ENCODE data around the gene ATF7IP. TPM values are rescaled to one million over a fixed set of nuclear protein-coding genes. Genes with fewer than 3 reads are reported as not detected.
"Not testable (repeated sequence)": the region's sequence is repeated elsewhere in the genome, so short reads cannot be mapped to it uniquely, and the experiment has no call there.

Gene ATF7IP
- total and polyA plus RNA-seq, 3 donors from 2014 or later: 71.0 to 84.6 (median 77.1) TPM

DNA sequence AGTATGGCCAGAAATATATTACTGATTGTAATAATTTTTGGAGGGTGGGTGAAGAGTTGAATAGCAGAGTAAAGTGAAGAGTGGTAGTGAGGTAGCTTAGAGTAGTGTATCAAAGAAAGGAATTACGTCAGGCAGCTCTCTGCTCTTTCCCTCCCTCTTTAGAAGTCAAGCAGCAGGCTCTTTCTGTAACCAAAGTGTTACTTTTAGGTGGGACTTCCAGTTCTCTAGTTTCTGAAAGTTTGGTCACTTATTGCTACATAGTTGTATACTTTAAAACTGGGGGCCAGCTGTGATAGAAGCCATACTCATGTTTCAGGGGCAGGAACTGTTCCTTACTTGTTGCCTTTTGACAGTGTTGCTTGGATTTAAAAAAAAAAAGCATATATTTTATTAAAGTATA, 30.6 kb downstream of the ATF7IP start:
- peak overlapping the region; percentile 64 to 69 for H3K27ac ChIP-seq
- intact Hi-C loops (cut with DNase I; ENCODE audit: low total_unique reads): no loop called here
- H3K4me3 ChIP-seq: no peak overlapping the region
- peak; percentile 52 for DNase-seq
- no peaks in the 10 kb centered on the region for H3K27me3 ChIP-seq
- H3K36me3 ChIP-seq (ENCODE audit: low read depth, missing control alignments): no peaks in the 10 kb centered on the region
- 31 to 47% methylated on average over 1 of the region's 1 CpG for WGBS, 2 donors
- TF ChIP-seq, protein P1, sequence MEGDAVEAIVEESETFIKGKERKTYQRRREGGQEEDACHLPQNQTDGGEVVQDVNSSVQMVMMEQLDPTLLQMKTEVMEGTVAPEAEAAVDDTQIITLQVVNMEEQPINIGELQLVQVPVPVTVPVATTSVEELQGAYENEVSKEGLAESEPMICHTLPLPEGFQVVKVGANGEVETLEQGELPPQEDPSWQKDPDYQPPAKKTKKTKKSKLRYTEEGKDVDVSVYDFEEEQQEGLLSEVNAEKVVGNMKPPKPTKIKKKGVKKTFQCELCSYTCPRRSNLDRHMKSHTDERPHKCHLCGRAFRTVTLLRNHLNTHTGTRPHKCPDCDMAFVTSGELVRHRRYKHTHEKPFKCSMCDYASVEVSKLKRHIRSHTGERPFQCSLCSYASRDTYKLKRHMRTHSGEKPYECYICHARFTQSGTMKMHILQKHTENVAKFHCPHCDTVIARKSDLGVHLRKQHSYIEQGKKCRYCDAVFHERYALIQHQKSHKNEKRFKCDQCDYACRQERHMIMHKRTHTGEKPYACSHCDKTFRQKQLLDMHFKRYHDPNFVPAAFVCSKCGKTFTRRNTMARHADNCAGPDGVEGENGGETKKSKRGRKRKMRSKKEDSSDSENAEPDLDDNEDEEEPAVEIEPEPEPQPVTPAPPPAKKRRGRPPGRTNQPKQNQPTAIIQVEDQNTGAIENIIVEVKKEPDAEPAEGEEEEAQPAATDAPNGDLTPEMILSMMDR (IDR thresholded peaks at IDR 0.05): no peak
- TF ChIP-seq POLR2A (IDR thresholded peaks at IDR 0.05): no peak
- no peaks in the 10 kb centered on the region for H3K9me3 ChIP-seq
- peaks cover 4% of the 10 kb centered on the region for H3K4me1 ChIP-seq

DNA sequence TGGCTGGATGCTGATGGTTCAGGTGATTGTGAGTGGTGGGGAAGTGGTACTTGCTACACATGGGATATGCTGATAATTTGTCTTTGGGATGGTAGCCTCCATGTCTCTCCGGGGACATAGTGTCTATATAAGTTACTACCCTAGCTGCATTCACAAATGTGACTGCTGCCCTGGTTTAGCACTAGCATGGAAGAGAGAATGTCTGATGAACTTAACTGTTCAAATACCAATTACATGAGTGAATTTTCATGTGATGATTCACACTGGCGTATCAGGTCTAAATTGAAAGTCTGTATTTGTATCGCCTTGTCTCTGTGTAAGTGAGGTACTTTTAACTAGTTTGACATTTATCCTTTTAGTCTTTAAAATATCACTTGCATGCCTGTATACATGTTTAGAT, 34.4 kb downstream of the ATF7IP start:
- DNase-seq: no peak
- H3K4me3 ChIP-seq: no peak overlapping the region
- no peaks in the 10 kb centered on the region for H3K36me3 ChIP-seq (ENCODE audit: low read depth, missing control alignments)
- WGBS, 2 donors: 93 to 94% methylated on average over 3 of the region's 3 CpGs
- H3K27me3 ChIP-seq: no peaks in the 10 kb centered on the region
- H3K9me3 ChIP-seq: no peaks in the 10 kb centered on the region
- no peak overlapping the region for H3K27ac ChIP-seq
- intact Hi-C loops (cut with DNase I; ENCODE audit: low total_unique reads): no loop called here
- TF ChIP-seq POLR2A (IDR thresholded peaks at IDR 0.05): no peak
- TF ChIP-seq, protein P1 (IDR thresholded peaks at IDR 0.05): no peak
- no peaks in the 10 kb centered on the region for H3K4me1 ChIP-seq

DNA sequence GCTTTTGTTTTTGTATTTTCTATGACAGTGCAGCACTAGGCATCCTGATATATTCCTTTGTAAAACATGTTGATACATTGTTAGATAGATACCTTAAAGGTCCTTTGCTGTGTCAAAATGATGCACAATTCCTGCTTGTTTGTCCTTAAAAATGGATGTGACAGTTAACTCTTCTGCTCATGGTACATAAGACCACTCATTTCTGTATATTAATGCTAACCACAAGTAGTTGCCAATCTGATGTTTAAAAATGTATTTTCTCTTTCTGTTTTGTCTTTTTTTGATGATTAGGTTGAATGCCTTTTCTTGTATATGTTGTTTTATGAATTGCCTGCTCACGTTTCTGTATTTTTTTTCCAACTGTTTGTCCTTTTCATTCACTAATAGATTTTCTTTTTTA, 35.1 kb downstream of the ATF7IP start:
- 95 to 100% methylated on average over 1 of the region's 1 CpG for WGBS, 2 donors
- H3K36me3 ChIP-seq (ENCODE audit: low read depth, missing control alignments): no peaks in the 10 kb centered on the region
- no peaks in the 10 kb centered on the region for H3K9me3 ChIP-seq
- DNase-seq: no peak
- H3K4me1 ChIP-seq: no peaks in the 10 kb centered on the region
- no peak overlapping the region for H3K4me3 ChIP-seq
- TF ChIP-seq, protein P1 (IDR thresholded peaks at IDR 0.05): no peak
- TF ChIP-seq POLR2A (IDR thresholded peaks at IDR 0.05): no peak
- intact Hi-C loops (cut with DNase I; ENCODE audit: low total_unique reads): no loop called here
- no peak overlapping the region for H3K27ac ChIP-seq
- no peaks in the 10 kb centered on the region for H3K27me3 ChIP-seq

DNA sequence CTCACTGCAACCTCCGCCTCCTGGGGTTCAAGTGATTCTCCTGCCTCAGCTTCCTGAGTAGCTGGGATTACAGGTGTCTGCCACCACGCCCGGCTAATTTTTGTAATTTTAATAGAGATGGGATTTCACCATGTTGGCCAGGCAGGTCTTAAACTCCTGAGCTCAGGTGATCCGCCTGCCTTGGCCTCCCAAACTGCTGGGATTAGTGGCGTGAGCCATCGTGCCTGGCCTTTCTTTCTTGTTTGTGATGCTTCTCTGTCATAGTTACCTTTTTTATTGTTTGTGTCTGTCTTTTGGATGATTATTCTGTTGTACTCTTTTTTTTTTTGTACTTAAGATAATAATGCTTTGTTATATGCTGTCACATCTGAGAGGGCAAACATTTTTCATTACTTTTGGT, 35.8 kb downstream of the ATF7IP start:
- intact Hi-C loops (cut with DNase I; ENCODE audit: low total_unique reads); H3K9me3 ChIP-seq; H3K4me1 ChIP-seq; H3K27me3 ChIP-seq; H3K4me3 ChIP-seq; H3K36me3 ChIP-seq (ENCODE audit: low read depth, missing control alignments); DNase-seq: not testable (repeated sequence)
- 84 to 87% methylated on average over 6 of the region's 6 CpGs for WGBS, 2 donors
- H3K27ac ChIP-seq: peak overlapping the region in 1 of 2 donors; percentile 2

DNA sequence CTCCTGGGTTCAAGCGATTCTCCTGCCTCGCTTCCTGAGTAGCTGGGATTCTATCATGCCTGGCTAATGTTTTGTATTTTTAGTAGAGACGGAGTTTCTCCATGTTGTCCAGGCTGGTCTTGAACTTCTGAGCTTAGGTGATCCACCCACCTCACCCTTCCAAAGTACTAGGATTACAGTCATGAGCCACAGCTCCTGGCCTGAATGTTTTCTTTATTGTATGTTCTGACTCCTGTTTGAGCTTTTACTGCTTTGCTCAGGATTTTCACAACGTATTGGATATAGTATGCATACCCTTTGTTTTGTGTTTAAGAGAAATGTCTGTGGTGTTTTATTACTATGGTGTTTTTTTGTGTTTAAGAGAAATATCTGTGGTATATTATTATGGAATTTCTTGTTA, 37.2 kb downstream of the ATF7IP start:
- 88 to 89% methylated on average over 4 of the region's 4 CpGs for WGBS, 2 donors
- H3K27ac ChIP-seq: no peak overlapping the region
- H3K9me3 ChIP-seq: no peaks in the 10 kb centered on the region
- H3K27me3 ChIP-seq: no peaks in the 10 kb centered on the region
- DNase-seq: no peak
- no peaks in the 10 kb centered on the region for H3K36me3 ChIP-seq (ENCODE audit: low read depth, missing control alignments)
- intact Hi-C loops (cut with DNase I; ENCODE audit: low total_unique reads): no loop called here
- no peak overlapping the region for H3K4me3 ChIP-seq
- no peaks in the 10 kb centered on the region for H3K4me1 ChIP-seq
- TF ChIP-seq, protein P1 (IDR thresholded peaks at IDR 0.05): no peak
- no peak for TF ChIP-seq POLR2A (IDR thresholded peaks at IDR 0.05)
